Memory B cell (primary cell): Measurements from ENCODE around the gene LTF.
"Not testable (repeated sequence)": the region's sequence is repeated elsewhere in the genome, so short reads cannot be mapped to it uniquely, and the experiment has no call there.

ENCODE experiments used
- ATAC-seq: fragments of 150-1000 bp; cut with Tn5 transposase; 2 replicates; pipeline ENCODE4 v1.10.0; 2021; ENCODE audit warnings: low read depth, mild to moderate bottlenecking, moderate library complexity
- DNase-seq, 2 donors: peaks; one replicate each; pipeline ENCODE4 v3.0.0; 2022; ENCODE audit warnings: low spot score in 2 of 2
- H3K27ac Mint-ChIP-seq: one replicate; pipeline ENCODE4 v1.8.0; 2022; ENCODE audit warnings: mild to moderate bottlenecking, moderate library complexity, mixed read lengths
- H3K27me3 Mint-ChIP-seq: one replicate; pipeline ENCODE4 v1.8.0; 2022; ENCODE audit warnings: mixed read lengths
- H3K36me3 Mint-ChIP-seq: one replicate; pipeline ENCODE4 v1.8.0; 2022; ENCODE audit warnings: mild to moderate bottlenecking, mixed read lengths
- H3K4me1 Mint-ChIP-seq: one replicate; pipeline ENCODE4 v1.8.0; 2022; ENCODE audit warnings: mixed read lengths
- H3K4me3 Mint-ChIP-seq: one replicate; pipeline ENCODE4 v1.8.0; 2022; ENCODE audit warnings: mild to moderate bottlenecking, moderate library complexity, mixed read lengths
- H3K9me3 Mint-ChIP-seq: one replicate; pipeline ENCODE4 v1.8.0; 2022; ENCODE audit warnings: mixed read lengths

LTF gene

DNA sequence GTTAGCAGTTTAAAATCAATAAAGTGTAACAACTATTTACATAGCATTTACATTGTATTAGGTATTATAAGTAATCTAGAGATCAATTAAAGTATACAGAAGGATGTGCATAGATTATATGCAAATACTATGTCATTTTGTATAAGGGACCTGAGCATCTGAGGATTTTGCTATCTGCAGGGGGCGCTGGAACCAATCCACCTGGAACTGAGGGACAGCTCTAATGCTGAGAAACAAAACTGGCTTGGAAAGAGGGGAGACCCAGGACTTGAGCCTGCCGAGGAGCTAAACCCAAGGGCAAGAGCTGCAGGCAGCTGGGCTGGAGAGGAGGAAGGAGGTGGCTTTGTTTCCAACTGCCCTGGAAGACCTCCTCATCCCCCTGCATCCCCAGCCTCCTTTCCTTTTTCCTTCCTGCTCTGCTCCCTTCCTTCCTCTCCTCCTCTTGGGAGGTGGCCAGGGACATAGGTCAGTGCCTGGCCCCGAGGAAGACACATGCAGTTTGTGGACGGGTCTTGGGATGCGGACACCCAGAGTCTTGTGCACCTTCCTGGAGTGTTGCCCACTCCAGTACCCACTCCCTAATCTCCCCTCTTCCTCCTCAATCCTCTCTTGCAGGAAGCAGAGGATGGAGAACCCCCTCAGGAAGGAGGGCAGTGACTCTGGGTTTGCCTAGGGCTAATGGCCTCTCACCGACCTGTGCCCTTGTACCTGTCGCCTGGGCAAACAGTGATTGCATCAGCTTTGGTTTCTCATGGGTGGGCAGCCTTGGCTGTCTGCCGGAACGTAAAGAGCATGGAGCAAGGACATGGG, 32.2 kb upstream of the LTF start:
- Mint-ChIP-seq H3K4me1 (peaks cover 18% of the 10 kb centered on the region), H3K4me3 (no peak overlapping the region), H3K36me3 (no peaks in the 10 kb centered on the region), H3K9me3 (no peaks in the 10 kb centered on the region), H3K27ac (no peak overlapping the region), H3K27me3 (no peaks in the 10 kb centered on the region)
- peak; percentile 60 for ATAC-seq
- peak; percentile 17 to 36 for DNase-seq

DNA sequence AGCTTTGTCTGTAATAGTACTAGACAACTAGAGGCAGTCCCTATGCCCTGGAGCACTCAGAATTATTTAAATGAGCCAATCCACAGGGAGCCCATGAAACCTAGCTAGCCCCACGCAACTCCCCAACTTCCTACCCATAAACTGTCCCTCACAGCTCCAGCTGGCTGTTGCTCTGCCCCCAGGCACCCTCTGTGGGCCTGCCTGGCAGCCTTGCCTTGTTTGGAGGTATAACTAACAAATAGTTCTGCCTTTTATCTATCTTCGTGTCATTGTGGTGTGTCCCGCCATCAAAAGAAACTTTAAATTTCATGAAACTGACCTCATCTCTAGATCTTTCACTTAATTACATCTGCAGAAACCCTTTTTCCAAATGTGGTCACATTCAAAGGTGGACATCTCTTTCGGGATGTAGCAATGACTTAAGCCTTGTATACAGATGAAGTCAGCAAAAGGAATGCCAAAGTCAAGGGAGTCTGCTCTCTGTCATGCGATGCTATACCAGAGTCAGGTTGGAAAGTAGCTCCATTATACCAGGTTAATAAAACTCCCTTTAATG, 31.3 kb upstream of the LTF start:
- ATAC-seq (no peak), DNase-seq (no peak)
- no peak overlapping the region for H3K4me3 Mint-ChIP-seq
- no peaks in the 10 kb centered on the region for H3K27me3 Mint-ChIP-seq
- no peak overlapping the region for H3K27ac Mint-ChIP-seq
- no peaks in the 10 kb centered on the region for H3K9me3 Mint-ChIP-seq
- no peaks in the 10 kb centered on the region for H3K36me3 Mint-ChIP-seq
- peaks cover 15% of the 10 kb centered on the region for H3K4me1 Mint-ChIP-seq

DNA sequence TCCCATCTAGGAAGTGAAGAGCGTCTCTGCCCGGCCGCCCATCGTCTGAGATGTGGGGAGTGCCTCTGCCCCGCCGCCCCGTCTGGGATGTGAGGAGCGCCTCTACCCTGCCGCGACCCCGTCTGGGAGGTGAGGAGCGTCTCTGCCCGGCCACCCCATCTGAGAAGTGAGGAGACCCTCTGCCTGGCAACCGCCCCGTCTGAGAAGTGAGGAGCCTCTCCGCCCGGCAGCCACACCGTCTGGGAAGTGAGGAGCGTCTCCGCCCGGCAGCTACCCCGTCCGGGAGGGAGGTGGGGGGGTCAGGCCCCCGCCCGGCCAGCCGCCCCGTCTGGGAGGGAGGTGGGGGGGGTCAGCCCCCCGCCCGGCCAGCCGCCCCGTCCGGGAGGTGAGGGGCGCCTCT, 29.8 kb upstream of the LTF start:
- DNase-seq, H3K36me3 Mint-ChIP-seq, H3K4me3 Mint-ChIP-seq, H3K9me3 Mint-ChIP-seq, H3K27ac Mint-ChIP-seq, H3K27me3 Mint-ChIP-seq, ATAC-seq: not testable (repeated sequence)
- H3K4me1 Mint-ChIP-seq, result peaks cover 11% of the 10 kb centered on the region

DNA sequence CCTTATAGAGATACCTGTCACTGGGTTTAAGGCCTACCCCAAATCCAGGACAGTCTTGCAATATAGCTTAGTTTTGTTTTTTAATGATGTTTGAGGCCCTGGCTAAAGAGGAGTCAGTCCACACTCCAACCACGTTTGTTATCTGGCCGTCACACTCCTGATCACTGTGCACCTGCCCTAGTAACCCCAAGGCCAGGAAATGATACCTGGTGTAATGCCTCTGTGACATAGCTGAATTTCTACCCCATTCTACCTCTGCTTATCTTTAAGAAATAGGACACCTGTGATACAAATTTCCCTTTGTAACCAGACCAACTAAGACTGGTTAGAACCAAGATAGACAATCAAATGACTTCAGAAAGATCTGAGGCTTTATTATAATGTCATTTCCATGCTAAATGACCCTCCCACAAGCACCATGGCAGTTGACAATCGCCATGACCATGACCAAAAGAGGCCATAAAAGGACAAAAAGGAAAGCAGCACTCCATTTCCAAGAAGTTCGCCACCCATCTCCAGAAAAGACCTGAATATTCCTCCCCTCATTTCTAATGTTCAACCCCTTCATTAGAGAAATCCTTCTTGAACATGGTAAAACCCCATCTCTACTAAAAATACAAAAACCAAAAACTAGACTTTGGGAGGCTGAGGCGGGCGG, 28.3 kb upstream of the LTF start:
- no peak overlapping the region for H3K4me3 Mint-ChIP-seq
- ATAC-seq (no peak), DNase-seq (no peak)
- no peak overlapping the region for H3K27ac Mint-ChIP-seq
- H3K36me3 Mint-ChIP-seq, result no peaks in the 10 kb centered on the region
- peaks cover 19% of the 10 kb centered on the region for H3K4me1 Mint-ChIP-seq
- H3K27me3 Mint-ChIP-seq, result no peaks in the 10 kb centered on the region
- H3K9me3 Mint-ChIP-seq, result no peaks in the 10 kb centered on the region

- no peaks in the 10 kb centered on the region for H3K36me3 Mint-ChIP-seq
- no peaks in the 10 kb centered on the region for H3K27me3 Mint-ChIP-seq
- H3K4me1 Mint-ChIP-seq, result peaks cover 11% of the 10 kb centered on the region
- no peak overlapping the region for H3K27ac Mint-ChIP-seq
- ATAC-seq (no peak), DNase-seq (no peak)
- no peak overlapping the region for H3K4me3 Mint-ChIP-seq
- H3K9me3 Mint-ChIP-seq, result no peaks in the 10 kb centered on the region
Measured at GRCh38 chr3:46491089-46492070, 26.7 kb upstream of the LTF start.

DNA sequence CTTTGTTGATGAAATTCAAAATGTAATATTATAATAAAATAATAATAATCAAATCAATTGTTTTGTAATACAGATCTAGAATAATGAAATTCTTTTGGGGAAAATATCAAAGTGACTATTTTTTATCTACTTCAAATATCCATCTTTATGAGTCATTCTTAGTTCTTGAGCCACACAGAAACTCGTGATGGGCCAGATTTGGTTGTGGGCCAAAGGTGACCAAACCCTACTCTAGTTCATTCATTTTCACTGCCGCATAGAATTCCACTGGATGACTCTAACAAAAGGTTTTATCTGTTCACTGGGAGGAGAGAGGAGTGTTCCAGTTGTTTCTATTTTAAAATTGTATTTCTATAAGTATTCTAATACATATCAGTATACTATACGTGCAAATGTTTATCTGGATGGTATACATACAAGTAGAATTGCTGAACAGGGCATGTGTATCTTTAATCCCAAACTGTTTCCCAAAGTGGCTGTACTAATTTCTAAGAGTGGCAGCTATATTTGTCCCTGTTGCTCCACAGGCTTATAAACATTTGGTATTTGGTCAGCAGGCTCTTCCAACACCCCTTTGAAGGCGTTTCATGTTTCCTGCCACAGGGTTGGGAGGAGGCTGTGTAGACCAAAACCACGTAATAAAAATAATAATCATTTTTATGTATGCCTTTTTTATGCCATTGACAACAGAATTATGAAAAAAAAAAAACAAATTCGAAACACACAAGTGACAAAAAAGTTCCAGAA, 25.8 kb upstream of the LTF start:
- H3K4me3 Mint-ChIP-seq, result no peak overlapping the region

DNA sequence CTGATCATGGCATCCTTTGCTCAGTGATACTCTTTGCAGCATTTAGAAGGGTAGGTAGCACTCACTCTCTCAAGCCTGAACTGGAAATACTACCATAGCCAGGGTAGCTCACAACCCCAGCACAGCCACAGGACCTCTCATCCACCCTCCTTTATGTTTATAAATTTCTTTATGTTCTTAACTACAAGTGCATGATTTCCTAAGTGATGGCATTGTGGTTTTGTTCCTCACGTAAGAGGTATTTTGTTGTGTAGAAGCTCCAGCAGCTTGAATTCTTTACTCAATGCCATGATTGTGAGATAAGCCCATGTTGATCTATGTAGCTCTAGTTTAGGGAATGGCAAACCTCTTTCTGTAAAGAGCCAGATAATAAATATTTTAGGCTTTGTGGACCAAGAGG, 25.2 kb upstream of the LTF start:
- Mint-ChIP-seq H3K36me3 (no peaks in the 10 kb centered on the region), H3K4me3 (no peak overlapping the region), H3K27ac (no peak overlapping the region), H3K27me3 (no peaks in the 10 kb centered on the region), H3K9me3 (no peaks in the 10 kb centered on the region), H3K4me1 (peaks cover 8% of the 10 kb centered on the region)
- no peak for DNase-seq
- no peak for ATAC-seq

More for the DNA sequence above, 25.8 kb upstream of the LTF start:
- no peak overlapping the region for H3K27ac Mint-ChIP-seq
- DNase-seq (no peak), ATAC-seq (no peak)
- no peaks in the 10 kb centered on the region for H3K9me3 Mint-ChIP-seq
- H3K4me1 Mint-ChIP-seq, result peaks cover 8% of the 10 kb centered on the region
- H3K27me3 Mint-ChIP-seq, result no peaks in the 10 kb centered on the region
- no peaks in the 10 kb centered on the region for H3K36me3 Mint-ChIP-seq

- Mint-ChIP-seq H3K27ac (no peak overlapping the region), H3K4me3 (no peak overlapping the region)
Measured at GRCh38 chr3:46489381-46489780, 24.7 kb upstream of the LTF start.

DNA sequence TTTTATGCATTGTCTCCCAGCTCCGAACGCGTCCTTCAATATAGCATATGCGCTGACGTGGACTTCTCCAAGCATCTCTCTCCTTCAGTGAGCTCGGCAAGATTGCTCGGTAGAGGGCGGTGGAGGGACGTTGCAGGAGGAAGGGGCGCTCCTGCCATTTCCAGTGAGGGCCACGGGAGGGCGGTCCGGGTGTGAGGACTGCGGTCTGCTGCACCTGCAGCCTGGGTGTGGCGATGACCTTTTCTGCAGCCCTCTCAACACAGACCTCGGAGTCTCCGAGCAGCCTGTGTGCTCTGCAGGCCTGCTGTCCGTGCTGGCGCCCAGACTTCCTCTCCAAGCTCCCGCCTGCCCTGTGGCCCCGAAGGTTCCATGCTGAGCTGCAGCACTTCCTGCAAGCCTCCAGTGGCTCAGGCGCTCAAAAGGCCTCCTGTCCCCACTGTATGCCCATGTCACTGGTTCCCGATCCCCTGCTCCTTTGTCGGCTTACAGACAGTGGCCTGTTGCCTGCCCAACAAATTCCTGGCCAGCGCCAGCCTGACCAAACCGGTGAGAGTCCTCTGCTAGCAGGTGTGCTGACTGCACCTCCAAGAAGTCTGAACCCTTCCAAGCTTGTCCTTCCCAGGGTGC, 24.1 kb upstream of the LTF start:
- Mint-ChIP-seq H3K4me3 (peak overlapping the region; percentile 70), H3K36me3 (no peaks in the 10 kb centered on the region), H3K9me3 (no peaks in the 10 kb centered on the region), H3K4me1 (peaks cover 8% of the 10 kb centered on the region), H3K27me3 (no peaks in the 10 kb centered on the region), H3K27ac (no peak overlapping the region)
- DNase-seq (peak; percentile 95 to 97), ATAC-seq (peak; percentile 98)

More at GRCh38 chr3:46489381-46489780, 24.7 kb upstream of the LTF start:
- DNase-seq, result no peak
- ATAC-seq, result no peak
- Mint-ChIP-seq H3K36me3 (no peaks in the 10 kb centered on the region), H3K9me3 (no peaks in the 10 kb centered on the region), H3K27me3 (no peaks in the 10 kb centered on the region), H3K4me1 (peaks cover 8% of the 10 kb centered on the region)

- Mint-ChIP-seq H3K36me3 (no peaks in the 10 kb centered on the region), H3K9me3 (no peaks in the 10 kb centered on the region), H3K4me3 (no peak overlapping the region), H3K4me1 (peaks cover 8% of the 10 kb centered on the region), H3K27ac (no peak overlapping the region), H3K27me3 (peaks cover 8% of the 10 kb centered on the region)
- DNase-seq (no peak), ATAC-seq (no peak)
Measured at GRCh38 chr3:46485779-46486175, 21.1 kb upstream of the LTF start.

DNA sequence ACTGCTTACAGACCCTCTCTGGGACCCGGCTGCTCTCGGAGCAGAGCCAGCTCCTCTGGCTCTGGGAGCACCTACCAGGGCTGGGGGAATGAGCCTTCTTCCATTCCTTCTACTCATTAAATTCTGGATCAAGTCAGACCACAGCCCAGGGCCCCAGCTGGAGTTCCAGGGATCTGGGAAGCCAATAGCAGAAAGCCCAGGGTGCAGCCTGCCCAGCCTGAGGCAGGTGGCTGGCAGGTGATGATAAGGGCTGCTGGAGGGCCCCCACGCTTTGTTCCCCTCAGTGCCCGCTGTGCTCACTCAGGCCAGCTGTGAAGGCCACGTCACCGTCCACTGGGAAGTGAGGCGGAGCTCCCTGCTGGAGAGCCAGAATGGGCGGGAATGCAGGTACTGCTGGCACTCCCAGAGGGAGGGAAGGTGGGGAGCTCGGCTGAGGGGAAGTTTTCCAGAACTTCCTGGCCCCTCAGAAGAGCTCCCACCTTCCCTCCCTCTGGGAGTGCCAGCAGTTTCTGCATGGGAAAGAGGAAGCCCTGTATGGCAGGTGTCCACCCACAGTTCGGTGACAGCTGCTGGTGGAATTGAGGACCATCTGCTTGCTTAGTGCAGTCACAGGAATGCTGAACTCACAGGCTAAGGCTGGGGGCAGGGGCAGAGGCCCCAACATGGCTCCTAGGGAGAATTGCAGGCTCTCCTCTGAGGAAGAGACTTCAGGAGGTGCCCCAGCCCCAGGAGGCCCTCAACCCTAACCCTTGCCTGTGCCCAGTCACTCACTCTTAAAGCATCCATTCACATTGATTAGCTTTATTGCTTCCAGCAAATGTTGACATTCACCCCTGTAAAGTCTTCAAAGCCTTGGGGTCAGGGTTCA, 20.4 kb upstream of the LTF start:
- no peaks in the 10 kb centered on the region for H3K9me3 Mint-ChIP-seq
- H3K27ac Mint-ChIP-seq, result no peak overlapping the region
- H3K4me1 Mint-ChIP-seq, result peaks cover 8% of the 10 kb centered on the region

GRCh38 chr3:46484388-46484787, 19.7 kb upstream of the LTF start:
- no peaks in the 10 kb centered on the region for H3K36me3 Mint-ChIP-seq
- DNase-seq (no peak), ATAC-seq (no peak)
- H3K27ac Mint-ChIP-seq, result no peak overlapping the region
- no peak overlapping the region for H3K4me3 Mint-ChIP-seq
- H3K4me1 Mint-ChIP-seq, result peaks cover 8% of the 10 kb centered on the region
- no peaks in the 10 kb centered on the region for H3K9me3 Mint-ChIP-seq
- peaks cover 13% of the 10 kb centered on the region for H3K27me3 Mint-ChIP-seq

More for the DNA sequence above, 20.4 kb upstream of the LTF start:
- DNase-seq, result no peak
- Mint-ChIP-seq H3K27me3 (peaks cover 10% of the 10 kb centered on the region), H3K36me3 (no peaks in the 10 kb centered on the region), H3K4me3 (no peak overlapping the region)
- ATAC-seq, result no peak
